Calu3 (cell line): ENCODE data around the gene ARHGAP42. TPM values are rescaled to one million over a fixed set of nuclear protein-coding genes. Genes with fewer than 3 reads are reported as not detected.

Experiments
- BruUV-seq: library from RNA; stranded (reverse); fragments of 400-500 nt; replicated peaks from 2 replicates; lab custom pipeline; 2021; lab: Mats Ljungman, UMichigan
- CTCF ChIA-PET: fragments of 300-600 bp; sonication (Branson Sonifier 250); formaldehyde crosslinking; loops from one replicate; lab custom pipeline; 2022; ENCODE audit warnings: antibody characterized with exemption; lab: Charles Lee
- DNase-seq: peaks from one replicate; pipeline ENCODE4 v3.0.0; 2022
- H3K27ac Mint-ChIP-seq: one replicate; pipeline ENCODE4 v1.8.0; 2022; ENCODE audit warnings: mixed read lengths; ENCODE audit not compliant: unreplicated experiment
- H3K27me3 Mint-ChIP-seq: one replicate; pipeline ENCODE4 v1.8.0; 2022; ENCODE audit warnings: mixed read lengths; ENCODE audit not compliant: unreplicated experiment
- H3K36me3 Mint-ChIP-seq: one replicate; pipeline ENCODE4 v1.8.0; 2022; ENCODE audit warnings: mild to moderate bottlenecking, moderate library complexity, mixed read lengths; ENCODE audit not compliant: insufficient read depth, unreplicated experiment
- H3K4me1 Mint-ChIP-seq: one replicate; pipeline ENCODE4 v1.8.0; 2022; ENCODE audit warnings: mild to moderate bottlenecking, low read depth, mixed read lengths; ENCODE audit not compliant: unreplicated experiment
- H3K4me3 Mint-ChIP-seq: one replicate; pipeline ENCODE4 v1.8.0; 2022; ENCODE audit warnings: mild to moderate bottlenecking, low read depth, moderate library complexity, mixed read lengths; ENCODE audit not compliant: unreplicated experiment
- H3K9me3 Mint-ChIP-seq: one replicate; pipeline ENCODE4 v1.8.0; 2022; ENCODE audit warnings: low read depth, mixed read lengths; ENCODE audit not compliant: unreplicated experiment
- CTCF ChIP-seq: fragments of 200-600 bp; IDR thresholded peaks from one replicate; pipeline ENCODE4 v1.8.0; 2022; ENCODE audit warnings: antibody characterized with exemption; ENCODE audit not compliant: unreplicated experiment
- intact Hi-C: fragments of 100-400 bp; cut with micrococcal nuclease; formaldehyde crosslinking; loops from one replicate; pipeline ENCODE4 v1.10.0; 2022; ENCODE audit not compliant: unreplicated experiment
- total RNA-seq: library from RNA; stranded (reverse); gene quantifications from 2 replicates; pipeline ENCODE4 v1.2.3, GENCODE V29; 2022

ARHGAP42 gene
- total RNA-seq, 1 experiment from 2014 or later, result 10.3 TPM

- intact Hi-C loops, result no loop called here
- no peaks in the 10 kb centered on the region for H3K9me3 Mint-ChIP-seq
- no peak for DNase-seq
- CTCF ChIA-PET, result interaction anchor here (1.5 kb wide), 1 partner anchor 17 kb away, joined by 3 read pairs; no protein-coding TSS in a partner anchor
- H3K4me3 Mint-ChIP-seq, result no peak overlapping the region
- no peak overlapping the region for H3K27ac Mint-ChIP-seq
- peaks cover 8% of the 10 kb centered on the region for H3K36me3 Mint-ChIP-seq
- H3K27me3 Mint-ChIP-seq, result no peaks in the 10 kb centered on the region
- no TSS peak for BruUV-seq
- H3K4me1 Mint-ChIP-seq, result peaks cover 47% of the 10 kb centered on the region
- TF ChIP-seq CTCF, result no peak
Observed at GRCh38 chr11:100832829-100833228, 145.7 kb downstream of the ARHGAP42 start.

GRCh38 chr11:100833276-100833675 lies 146.2 kb downstream of the ARHGAP42 start:
- no TSS peak for BruUV-seq
- CTCF ChIA-PET, result interaction anchor here (1.5 kb wide), 1 partner anchor 16 kb away, joined by 3 read pairs; no protein-coding TSS in a partner anchor
- no peak for DNase-seq
- no peak for TF ChIP-seq CTCF
- Mint-ChIP-seq H3K36me3 (peaks cover 8% of the 10 kb centered on the region), H3K27ac (no peak overlapping the region), H3K4me3 (no peak overlapping the region), H3K4me1 (peaks cover 47% of the 10 kb centered on the region), H3K27me3 (no peaks in the 10 kb centered on the region), H3K9me3 (no peaks in the 10 kb centered on the region)
- intact Hi-C loops, result no loop called here

- intact Hi-C loops, result no loop called here
- Mint-ChIP-seq H3K36me3 (peaks cover under 1% of the 10 kb centered on the region), H3K4me3 (no peak overlapping the region), H3K9me3 (peaks cover 2% of the 10 kb centered on the region), H3K4me1 (peaks cover 39% of the 10 kb centered on the region), H3K27ac (no peak overlapping the region), H3K27me3 (no peaks in the 10 kb centered on the region)
- DNase-seq, result no peak
- no peak for TF ChIP-seq CTCF
- BruUV-seq, result no TSS peak
- CTCF ChIA-PET, result no interaction called here
Observed at GRCh38 chr11:100835854-100836253, 148.8 kb downstream of the ARHGAP42 start.

GRCh38 chr11:100837311-100837710 lies 150.2 kb downstream of the ARHGAP42 start:
- no peaks in the 10 kb centered on the region for H3K27me3 Mint-ChIP-seq
- intact Hi-C loops, result no loop called here
- H3K9me3 Mint-ChIP-seq, result peaks cover 2% of the 10 kb centered on the region
- no peak for TF ChIP-seq CTCF
- no peak overlapping the region for H3K4me3 Mint-ChIP-seq
- H3K4me1 Mint-ChIP-seq, result peaks cover 24% of the 10 kb centered on the region
- no TSS peak for BruUV-seq
- no peak overlapping the region for H3K27ac Mint-ChIP-seq
- no peaks in the 10 kb centered on the region for H3K36me3 Mint-ChIP-seq
- CTCF ChIA-PET, result no interaction called here
- DNase-seq, result no peak
